HCT116 (cell line): ENCODE data around the gene CCL7.

Source experiments
- CBX3 ChIP-seq: IDR thresholded peaks from 2 replicates; pipeline ENCODE4 v1.6.1; 2012; ENCODE audit warnings: low read depth
- EZH2phosphoT487 ChIP-seq: fragments of 200-600 bp; IDR thresholded peaks from 2 replicates; pipeline ENCODE4 v1.6.1; 2018; ENCODE audit warnings: antibody characterized with exemption, borderline replicate concordance
- TF ChIP-seq, protein P1 (sequence below), 3 experiments: fragments of 200-600 bp in 1 of 3; sonication (generic) in 1 of 3; IDR thresholded peaks in 2 of 3; conservative IDR thresholded peaks in 1 of 3; 2 replicates each; pipeline ENCODE4 v1.5.1; 2012 to 2017; ENCODE audit warnings: low read depth in 2 of 3, low read length in 2 of 3, antibody characterized with exemption in 1 of 3, borderline replicate concordance in 1 of 3, control low read depth in 1 of 3, mild to moderate bottlenecking in 1 of 3, mixed read lengths in 1 of 3, mixed run types in 1 of 3, moderate library complexity in 1 of 3; ENCODE audit not compliant: insufficient read depth in 1 of 3

DNA sequence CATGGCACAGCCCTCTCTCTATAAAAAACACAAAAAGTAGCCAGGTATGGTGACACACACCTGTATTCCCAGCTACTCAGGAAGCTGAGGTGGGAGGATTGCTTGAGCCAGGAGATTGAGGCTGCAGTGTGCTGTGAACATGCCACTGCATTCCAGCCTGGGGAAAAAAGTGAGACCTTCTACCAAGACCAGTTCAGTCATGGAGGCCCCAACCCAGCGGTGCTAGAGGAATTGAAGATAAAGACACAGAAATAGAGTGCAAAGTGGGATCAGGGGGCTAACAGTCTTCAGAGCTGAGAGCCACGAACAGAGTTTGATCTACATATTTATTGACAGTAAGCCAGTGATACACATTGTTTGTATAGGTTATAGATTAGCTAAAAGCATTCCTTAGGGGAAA is 33.6 kb downstream of the CCL7 start:
- TF ChIP-seq, protein P1, sequence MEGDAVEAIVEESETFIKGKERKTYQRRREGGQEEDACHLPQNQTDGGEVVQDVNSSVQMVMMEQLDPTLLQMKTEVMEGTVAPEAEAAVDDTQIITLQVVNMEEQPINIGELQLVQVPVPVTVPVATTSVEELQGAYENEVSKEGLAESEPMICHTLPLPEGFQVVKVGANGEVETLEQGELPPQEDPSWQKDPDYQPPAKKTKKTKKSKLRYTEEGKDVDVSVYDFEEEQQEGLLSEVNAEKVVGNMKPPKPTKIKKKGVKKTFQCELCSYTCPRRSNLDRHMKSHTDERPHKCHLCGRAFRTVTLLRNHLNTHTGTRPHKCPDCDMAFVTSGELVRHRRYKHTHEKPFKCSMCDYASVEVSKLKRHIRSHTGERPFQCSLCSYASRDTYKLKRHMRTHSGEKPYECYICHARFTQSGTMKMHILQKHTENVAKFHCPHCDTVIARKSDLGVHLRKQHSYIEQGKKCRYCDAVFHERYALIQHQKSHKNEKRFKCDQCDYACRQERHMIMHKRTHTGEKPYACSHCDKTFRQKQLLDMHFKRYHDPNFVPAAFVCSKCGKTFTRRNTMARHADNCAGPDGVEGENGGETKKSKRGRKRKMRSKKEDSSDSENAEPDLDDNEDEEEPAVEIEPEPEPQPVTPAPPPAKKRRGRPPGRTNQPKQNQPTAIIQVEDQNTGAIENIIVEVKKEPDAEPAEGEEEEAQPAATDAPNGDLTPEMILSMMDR (IDR thresholded peaks at IDR 0.05 in 2 of 3, conservative IDR thresholded peaks at IDR 0.05 in 1 of 3; ENCODE audit: borderline replicate concordance in 1 of 3, insufficient read depth in 1 of 3, low read depth in 2 of 3, low read length in 2 of 3) = no peak
- no peak for TF ChIP-seq CBX3
- TF ChIP-seq EZH2phosphoT487 = no peak
